Measurements from ENCODE around the gene FBLN1. TPM values are rescaled to one million over a fixed set of nuclear protein-coding genes. Genes with fewer than 3 reads are reported as not detected.

FBLN1 gene
- total RNA-seq, 1 experiment from 2014 or later, result 23.4 TPM

DNA sequence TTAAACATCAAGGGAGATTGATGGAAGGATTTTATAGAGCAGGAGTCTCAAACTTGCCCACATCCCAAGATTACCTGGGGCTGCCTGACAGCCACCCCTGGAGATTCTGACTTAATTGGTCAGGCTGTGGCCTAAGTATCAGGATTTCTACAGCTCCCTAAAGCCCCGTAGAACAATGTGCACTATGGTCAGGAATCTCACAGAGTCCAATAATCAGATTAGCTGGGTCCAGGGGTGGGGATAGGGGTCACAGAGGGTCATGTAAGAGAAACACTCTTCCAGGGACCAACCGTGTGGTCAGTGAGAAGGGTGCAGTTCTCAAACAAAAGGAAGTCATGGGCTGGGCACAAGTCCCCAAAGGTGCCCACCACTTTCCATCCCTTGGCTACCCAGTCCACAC lies 20.5 kb upstream of the FBLN1 start:
- intact Hi-C loops (cut with micrococcal nuclease), result no loop called here
- Histone ChIP-seq H3K9me2 (ENCODE audit: insufficient read depth) (no peaks in the 10 kb centered on the region), H3K79me2 (ENCODE audit: insufficient read depth, low read length) (no peaks in the 10 kb centered on the region), H4K20me1 (ENCODE audit: insufficient read depth) (no peaks in the 10 kb centered on the region), H3K27ac (ENCODE audit: low read depth, low read length) (no peak overlapping the region), H3K4me2 (ENCODE audit: low read length) (no peak overlapping the region), H3K4me3 (replicated peaks in 1 of 2; ENCODE audit: low read depth in 1 of 2, low read length in 2 of 2) (no peak overlapping the region), H3K36me3 (ENCODE audit: control insufficient read depth in 1 of 2, insufficient read depth in 2 of 2, low read length in 2 of 2) (no peaks in the 10 kb centered on the region), H3K9me3 (ENCODE audit: control insufficient read depth in 1 of 2, insufficient read depth in 1 of 2, low read depth in 1 of 2, low read length in 2 of 2) (peaks cover 0 to 4% of the 10 kb centered on the region in 2 experiments; a peak in 1 of 4 replicates), H3K27me3 (ENCODE audit: insufficient read depth, low read length) (no peaks in the 10 kb centered on the region), H3K9ac (ENCODE audit: low read length) (no peak overlapping the region), H2AFZ (ENCODE audit: low read depth, low read length, poor library complexity, severe bottlenecking) (no peak overlapping the region), H3K4me1 (ENCODE audit: control insufficient read depth in 1 of 2, insufficient read depth in 2 of 2, low read length in 2 of 2) (peaks cover 4 to 10% of the 10 kb centered on the region in 2 experiments; a peak in 3 of 4 replicates)
- RAD21 ChIA-PET (ENCODE audit: low non-redundant PET in 1 of 2, low total read pairs in 2 of 2, uncharacterized antibody in 2 of 2, unreplicated experiment in 2 of 2), result no interaction called here
- POLR2A ChIA-PET, result no interaction called here
- TF ChIP-seq CEBPB (IDR thresholded peaks at IDR 0.05; ENCODE audit: low read depth) (no peak), POLR2A (IDR thresholded peaks at IDR 0.05; ENCODE audit: borderline replicate concordance, extremely low read depth, insufficient read depth, insufficient read length) (no peak), CTCF (IDR thresholded peaks at IDR 0.05 in 2 of 3, conservative IDR thresholded peaks at IDR 0.05 in 1 of 3; ENCODE audit: borderline replicate concordance in 1 of 3, insufficient read depth in 1 of 3, low read depth in 2 of 3, low read length in 2 of 3) (no peak)
- no TSS peak for BruUV-seq (replicated peaks)
- DNase-seq (ENCODE audit: low read depth, low spot score) (no peak), ATAC-seq (no peak)
- CTCF ChIA-PET, result no interaction called here

DNA sequence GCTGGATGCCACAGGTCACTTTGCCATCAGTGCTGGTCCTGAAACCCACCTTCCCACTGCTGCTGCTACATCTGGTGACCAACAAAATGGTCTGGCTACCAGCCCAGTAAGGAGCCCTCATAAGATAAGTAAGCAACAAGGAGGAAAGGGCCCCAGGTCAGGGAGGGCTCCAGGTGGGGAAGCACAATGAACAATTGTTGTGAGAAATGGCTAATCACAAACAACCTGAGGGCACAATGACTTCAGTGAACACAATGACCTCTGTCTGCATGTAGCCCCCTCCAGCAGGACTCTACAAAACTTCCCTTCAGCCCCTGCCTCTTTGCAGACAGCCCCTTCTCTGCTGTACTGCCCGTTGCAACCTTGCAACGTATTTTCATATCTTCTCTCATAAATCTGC lies 19.4 kb upstream of the FBLN1 start:
- Histone ChIP-seq H3K4me1 (ENCODE audit: control insufficient read depth in 1 of 2, insufficient read depth in 2 of 2, low read length in 2 of 2) (peaks cover 3 to 7% of the 10 kb centered on the region in 2 experiments; a peak in 3 of 4 replicates), H3K9me2 (ENCODE audit: insufficient read depth) (no peaks in the 10 kb centered on the region), H2AFZ (ENCODE audit: low read depth, low read length, poor library complexity, severe bottlenecking) (no peak overlapping the region), H3K27ac (ENCODE audit: low read depth, low read length) (no peak overlapping the region), H3K9ac (ENCODE audit: low read length) (no peak overlapping the region), H3K36me3 (ENCODE audit: control insufficient read depth in 1 of 2, insufficient read depth in 2 of 2, low read length in 2 of 2) (no peaks in the 10 kb centered on the region), H3K27me3 (ENCODE audit: insufficient read depth, low read length) (no peaks in the 10 kb centered on the region), H4K20me1 (ENCODE audit: insufficient read depth) (no peaks in the 10 kb centered on the region), H3K4me2 (ENCODE audit: low read length) (no peak overlapping the region), H3K79me2 (ENCODE audit: insufficient read depth, low read length) (no peaks in the 10 kb centered on the region), H3K4me3 (replicated peaks in 1 of 2; ENCODE audit: low read depth in 1 of 2, low read length in 2 of 2) (no peak overlapping the region), H3K9me3 (ENCODE audit: control insufficient read depth in 1 of 2, insufficient read depth in 1 of 2, low read depth in 1 of 2, low read length in 2 of 2) (peaks cover 4 to 8% of the 10 kb centered on the region in 2 experiments; a peak in 2 of 4 replicates)
- no peak for ATAC-seq
- TF ChIP-seq CBX3 (IDR thresholded peaks at IDR 0.05; ENCODE audit: low read depth) (no peak), FOSL1 (IDR thresholded peaks at IDR 0.05; ENCODE audit: low read depth) (no peak), ZNF274 (IDR thresholded peaks at IDR 0.05; ENCODE audit: low read depth, low read length) (no peak), YY1 (IDR thresholded peaks at IDR 0.05; ENCODE audit: extremely low read depth, insufficient replicate concordance, low read depth, low read length) (no peak), JUND (IDR thresholded peaks at IDR 0.05) (no peak)
- TF ChIP-seq, protein P1, sequence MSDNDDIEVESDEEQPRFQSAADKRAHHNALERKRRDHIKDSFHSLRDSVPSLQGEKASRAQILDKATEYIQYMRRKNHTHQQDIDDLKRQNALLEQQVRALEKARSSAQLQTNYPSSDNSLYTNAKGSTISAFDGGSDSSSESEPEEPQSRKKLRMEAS (IDR thresholded peaks at IDR 0.05), result no peak
- TF ChIP-seq, protein P2, sequence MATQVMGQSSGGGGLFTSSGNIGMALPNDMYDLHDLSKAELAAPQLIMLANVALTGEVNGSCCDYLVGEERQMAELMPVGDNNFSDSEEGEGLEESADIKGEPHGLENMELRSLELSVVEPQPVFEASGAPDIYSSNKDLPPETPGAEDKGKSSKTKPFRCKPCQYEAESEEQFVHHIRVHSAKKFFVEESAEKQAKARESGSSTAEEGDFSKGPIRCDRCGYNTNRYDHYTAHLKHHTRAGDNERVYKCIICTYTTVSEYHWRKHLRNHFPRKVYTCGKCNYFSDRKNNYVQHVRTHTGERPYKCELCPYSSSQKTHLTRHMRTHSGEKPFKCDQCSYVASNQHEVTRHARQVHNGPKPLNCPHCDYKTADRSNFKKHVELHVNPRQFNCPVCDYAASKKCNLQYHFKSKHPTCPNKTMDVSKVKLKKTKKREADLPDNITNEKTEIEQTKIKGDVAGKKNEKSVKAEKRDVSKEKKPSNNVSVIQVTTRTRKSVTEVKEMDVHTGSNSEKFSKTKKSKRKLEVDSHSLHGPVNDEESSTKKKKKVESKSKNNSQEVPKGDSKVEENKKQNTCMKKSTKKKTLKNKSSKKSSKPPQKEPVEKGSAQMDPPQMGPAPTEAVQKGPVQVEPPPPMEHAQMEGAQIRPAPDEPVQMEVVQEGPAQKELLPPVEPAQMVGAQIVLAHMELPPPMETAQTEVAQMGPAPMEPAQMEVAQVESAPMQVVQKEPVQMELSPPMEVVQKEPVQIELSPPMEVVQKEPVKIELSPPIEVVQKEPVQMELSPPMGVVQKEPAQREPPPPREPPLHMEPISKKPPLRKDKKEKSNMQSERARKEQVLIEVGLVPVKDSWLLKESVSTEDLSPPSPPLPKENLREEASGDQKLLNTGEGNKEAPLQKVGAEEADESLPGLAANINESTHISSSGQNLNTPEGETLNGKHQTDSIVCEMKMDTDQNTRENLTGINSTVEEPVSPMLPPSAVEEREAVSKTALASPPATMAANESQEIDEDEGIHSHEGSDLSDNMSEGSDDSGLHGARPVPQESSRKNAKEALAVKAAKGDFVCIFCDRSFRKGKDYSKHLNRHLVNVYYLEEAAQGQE (IDR thresholded peaks at IDR 0.05; ENCODE audit: low read depth), result no peak
- no peak for DNase-seq (ENCODE audit: low read depth, low spot score)
- intact Hi-C loops (cut with micrococcal nuclease), result no loop called here
- BruUV-seq (replicated peaks), result no TSS peak
- ChIA-PET RAD21 (ENCODE audit: low non-redundant PET in 1 of 2, low total read pairs in 2 of 2, uncharacterized antibody in 2 of 2, unreplicated experiment in 2 of 2) (interaction anchor here in 1 of 2 experiments (0.6 kb wide), 1 partner anchor 66 kb away, joined by 3 read pairs; no protein-coding TSS in a partner anchor), POLR2A (interaction anchor here (0.6 kb wide), 1 partner anchor 358 kb away, joined by 4 read pairs; no protein-coding TSS in a partner anchor), CTCF (no interaction called here)

All from HCT116 (cell line).